Measurements from ENCODE around the gene DHX36. TPM values are rescaled to one million over a fixed set of nuclear protein-coding genes. Genes with fewer than 3 reads are reported as not detected.

The DHX36 gene
- total RNA-seq, 1 experiment from 2014 or later, result 87.3 TPM

DNA sequence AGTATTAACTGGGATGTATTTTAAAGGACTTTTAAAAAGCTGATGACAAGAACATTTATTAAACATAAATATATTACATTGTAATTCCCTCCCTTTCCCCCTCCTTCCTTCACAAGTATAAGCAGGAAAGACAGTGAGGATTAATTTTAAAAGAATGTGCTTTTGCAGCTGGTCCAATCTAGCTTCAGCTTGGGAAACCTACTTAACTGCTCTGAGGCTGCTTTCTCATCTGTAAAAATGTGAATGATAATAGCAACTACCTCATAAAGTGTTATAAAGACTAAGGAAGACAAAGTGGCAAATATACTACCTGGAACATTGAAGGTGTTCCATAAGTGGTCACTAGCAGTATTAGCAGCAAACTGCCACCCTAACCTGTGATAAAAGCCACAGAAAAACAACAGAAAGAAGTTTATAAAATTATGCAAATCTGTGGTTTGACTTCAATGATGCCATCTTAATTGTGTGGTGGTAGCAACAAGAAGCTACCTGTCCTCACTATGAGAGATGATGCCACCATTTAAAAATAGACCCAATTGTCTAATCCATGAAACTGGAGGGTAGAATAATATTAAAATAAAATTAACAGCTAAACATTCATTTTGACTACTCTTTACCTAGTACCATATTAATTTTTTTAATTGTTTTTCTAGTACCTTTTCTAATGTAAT, 20.0 kb downstream of the DHX36 start:
- intact Hi-C loops (cut with micrococcal nuclease; ENCODE audit: unreplicated experiment), result no loop called here
- POLR2A ChIA-PET, result no interaction called here
- Histone ChIP-seq H3K9me3 (no peaks in the 10 kb centered on the region), H3K4me3 (ENCODE audit: low read depth, low read length) (no peak overlapping the region), H3K27me3 (replicated peaks; ENCODE audit: control insufficient read depth, insufficient read depth, low read length) (no peaks in the 10 kb centered on the region), H3K4me1 (no peaks in the 10 kb centered on the region), H3K36me3 (ENCODE audit: control insufficient read depth, insufficient read depth, low read length) (peaks cover 3% of the 10 kb centered on the region; the same call in 1 of the 2 replicates)
- H3K4me3 Mint-ChIP-seq (ENCODE audit: unreplicated experiment), result no peak overlapping the region
- TF ChIP-seq, protein P1, sequence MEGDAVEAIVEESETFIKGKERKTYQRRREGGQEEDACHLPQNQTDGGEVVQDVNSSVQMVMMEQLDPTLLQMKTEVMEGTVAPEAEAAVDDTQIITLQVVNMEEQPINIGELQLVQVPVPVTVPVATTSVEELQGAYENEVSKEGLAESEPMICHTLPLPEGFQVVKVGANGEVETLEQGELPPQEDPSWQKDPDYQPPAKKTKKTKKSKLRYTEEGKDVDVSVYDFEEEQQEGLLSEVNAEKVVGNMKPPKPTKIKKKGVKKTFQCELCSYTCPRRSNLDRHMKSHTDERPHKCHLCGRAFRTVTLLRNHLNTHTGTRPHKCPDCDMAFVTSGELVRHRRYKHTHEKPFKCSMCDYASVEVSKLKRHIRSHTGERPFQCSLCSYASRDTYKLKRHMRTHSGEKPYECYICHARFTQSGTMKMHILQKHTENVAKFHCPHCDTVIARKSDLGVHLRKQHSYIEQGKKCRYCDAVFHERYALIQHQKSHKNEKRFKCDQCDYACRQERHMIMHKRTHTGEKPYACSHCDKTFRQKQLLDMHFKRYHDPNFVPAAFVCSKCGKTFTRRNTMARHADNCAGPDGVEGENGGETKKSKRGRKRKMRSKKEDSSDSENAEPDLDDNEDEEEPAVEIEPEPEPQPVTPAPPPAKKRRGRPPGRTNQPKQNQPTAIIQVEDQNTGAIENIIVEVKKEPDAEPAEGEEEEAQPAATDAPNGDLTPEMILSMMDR (IDR thresholded peaks at IDR 0.05; ENCODE audit: insufficient read depth in 1 of 2, low read depth in 1 of 2, low read length in 1 of 2, severe bottlenecking in 1 of 2, unreplicated experiment in 1 of 2), result no peak
- peaks cover 55% of the 10 kb centered on the region for H3K36me3 Mint-ChIP-seq (ENCODE audit: insufficient read depth, unreplicated experiment)
- DNase-seq, result no peak
- no peaks in the 10 kb centered on the region for H3K27me3 Mint-ChIP-seq (ENCODE audit: insufficient read depth, unreplicated experiment)
- no peak overlapping the region for H3K27ac Mint-ChIP-seq (ENCODE audit: unreplicated experiment)
- CTCF ChIA-PET, result no interaction called here
- BruUV-seq (replicated peaks), result no TSS peak
- H3K9me3 Mint-ChIP-seq (ENCODE audit: unreplicated experiment), result no peaks in the 10 kb centered on the region
- no peaks in the 10 kb centered on the region for H3K4me1 Mint-ChIP-seq (ENCODE audit: low read depth, unreplicated experiment)

DNA sequence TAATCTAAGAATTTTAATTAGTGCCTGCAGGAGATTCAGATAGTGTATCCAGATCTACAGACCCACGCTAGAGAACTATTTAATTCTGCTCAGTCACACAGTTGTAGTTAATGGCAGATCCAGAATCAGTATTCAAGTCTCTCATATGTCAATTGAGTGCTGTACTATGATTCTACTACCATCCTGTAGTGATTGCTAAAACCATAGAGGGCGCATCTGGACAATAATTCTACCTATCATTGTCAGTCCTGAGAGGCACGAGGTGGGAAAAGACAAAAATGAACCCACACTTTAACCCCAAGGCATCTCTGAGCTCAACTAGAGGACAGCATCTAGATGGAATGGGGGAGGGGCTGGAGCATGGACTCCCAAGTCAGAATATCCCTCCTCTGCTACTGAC, 22.7 kb downstream of the DHX36 start:
- peak in 1 of 2 experiments; percentile 15 for DNase-seq
- CTCF ChIA-PET, result no interaction called here

DNA sequence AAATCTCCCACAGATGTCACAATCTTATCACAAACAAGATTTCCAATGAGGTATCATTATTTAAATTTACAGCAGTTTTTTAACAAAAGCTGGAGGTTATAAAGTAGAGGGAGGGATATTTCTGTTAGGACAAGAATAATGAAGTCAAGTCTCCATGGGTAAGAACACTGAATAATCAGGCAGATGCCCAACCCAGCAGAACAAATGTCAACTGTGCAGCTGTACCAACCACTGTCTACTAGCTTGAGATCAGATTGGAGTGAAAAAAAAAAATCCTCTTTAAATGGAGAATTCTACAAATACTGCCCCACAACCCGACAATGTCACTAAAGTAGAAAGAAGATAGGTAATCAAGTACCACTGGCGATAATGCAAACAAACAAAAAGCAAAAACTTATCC, 30.3 kb downstream of the DHX36 start:
- no peak overlapping the region for H3K4me3 Mint-ChIP-seq (ENCODE audit: unreplicated experiment)
- peaks cover 61% of the 10 kb centered on the region for H3K36me3 Mint-ChIP-seq (ENCODE audit: insufficient read depth, unreplicated experiment)
- H3K27me3 Mint-ChIP-seq (ENCODE audit: insufficient read depth, unreplicated experiment), result no peaks in the 10 kb centered on the region
- no TSS peak for BruUV-seq (replicated peaks)
- TF ChIP-seq, protein P1 (IDR thresholded peaks at IDR 0.05; ENCODE audit: insufficient read depth in 1 of 2, low read depth in 1 of 2, low read length in 1 of 2, severe bottlenecking in 1 of 2, unreplicated experiment in 1 of 2), result no peak
- Histone ChIP-seq H3K9me3 (no peaks in the 10 kb centered on the region), H3K36me3 (ENCODE audit: control insufficient read depth, insufficient read depth, low read length) (peaks cover 1% of the 10 kb centered on the region; the same call in 1 of the 2 replicates), H3K4me1 (no peaks in the 10 kb centered on the region), H3K27me3 (replicated peaks; ENCODE audit: control insufficient read depth, insufficient read depth, low read length) (no peaks in the 10 kb centered on the region), H3K4me3 (ENCODE audit: low read depth, low read length) (no peak overlapping the region)
- H3K9me3 Mint-ChIP-seq (ENCODE audit: unreplicated experiment), result no peaks in the 10 kb centered on the region
- H3K27ac Mint-ChIP-seq (ENCODE audit: unreplicated experiment), result no peak overlapping the region
- intact Hi-C loops (cut with micrococcal nuclease; ENCODE audit: unreplicated experiment), result no loop called here
- POLR2A ChIA-PET, result no interaction called here
- H3K4me1 Mint-ChIP-seq (ENCODE audit: low read depth, unreplicated experiment), result no peaks in the 10 kb centered on the region
- DNase-seq, result no peak
- CTCF ChIA-PET, result no interaction called here

More for the DNA sequence above, 22.7 kb downstream of the DHX36 start:
- no peaks in the 10 kb centered on the region for H3K27me3 Mint-ChIP-seq (ENCODE audit: insufficient read depth, unreplicated experiment)
- no peak overlapping the region for H3K4me3 Mint-ChIP-seq (ENCODE audit: unreplicated experiment)
- H3K9me3 ChIP-seq, result no peaks in the 10 kb centered on the region
- TF ChIP-seq, protein P1 (IDR thresholded peaks at IDR 0.05; ENCODE audit: insufficient read depth in 1 of 2, low read depth in 1 of 2, low read length in 1 of 2, severe bottlenecking in 1 of 2, unreplicated experiment in 1 of 2), result peak in 1 of 2 experiments; percentile 16
- no peaks in the 10 kb centered on the region for H3K4me1 ChIP-seq
- H3K27ac Mint-ChIP-seq (ENCODE audit: unreplicated experiment), result no peak overlapping the region
- peaks cover 3% of the 10 kb centered on the region for H3K36me3 ChIP-seq (ENCODE audit: control insufficient read depth, insufficient read depth, low read length)
- no TSS peak for BruUV-seq (replicated peaks)
- H3K4me1 Mint-ChIP-seq (ENCODE audit: low read depth, unreplicated experiment), result no peaks in the 10 kb centered on the region
- peaks cover 50% of the 10 kb centered on the region for H3K36me3 Mint-ChIP-seq (ENCODE audit: insufficient read depth, unreplicated experiment)
- POLR2A ChIA-PET, result no interaction called here
- intact Hi-C loops (cut with micrococcal nuclease; ENCODE audit: unreplicated experiment), result no loop called here
- no peaks in the 10 kb centered on the region for H3K27me3 ChIP-seq (replicated peaks; ENCODE audit: control insufficient read depth, insufficient read depth, low read length)
- H3K9me3 Mint-ChIP-seq (ENCODE audit: unreplicated experiment), result no peaks in the 10 kb centered on the region
- no peak overlapping the region for H3K4me3 ChIP-seq (ENCODE audit: low read depth, low read length)

Measured in Caco-2 (cell line).